ENCODE results near the gene RNASE8. TPM values are rescaled to one million over a fixed set of nuclear protein-coding genes. Genes with fewer than 3 reads are reported as not detected.

RNASE8 gene
- total RNA-seq, 2 donors from 2014 or later: not detected

DNA sequence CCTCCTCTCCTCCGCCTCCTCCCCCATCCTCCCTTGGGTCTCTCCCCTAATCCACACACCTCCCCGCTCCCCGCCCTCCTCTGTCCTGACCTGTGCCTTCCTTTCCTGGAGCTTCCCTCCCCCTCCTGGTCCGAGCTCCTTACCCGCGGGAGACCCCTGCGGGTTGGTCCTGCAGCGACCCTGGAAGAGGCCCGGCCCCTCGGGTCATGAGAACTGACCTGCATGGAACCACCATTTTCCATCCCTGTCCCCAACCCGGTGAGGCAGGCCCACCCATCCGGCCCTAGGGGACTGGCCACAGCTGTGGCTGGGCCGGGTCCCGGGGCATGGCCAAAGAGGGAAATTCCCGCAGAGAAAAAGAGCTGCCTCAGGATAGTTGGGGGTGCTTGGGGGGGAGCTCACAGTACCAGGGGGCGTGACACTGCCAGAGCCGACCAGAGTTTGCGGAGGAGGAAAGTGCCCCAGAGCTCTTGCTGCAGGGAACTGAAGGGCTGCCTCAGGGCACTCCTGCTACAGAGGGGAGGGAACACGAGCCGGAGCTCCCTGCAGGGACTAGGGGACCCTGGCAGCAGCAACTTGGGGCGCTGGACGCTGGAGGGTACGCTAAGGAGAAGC, 13.1 kb downstream of the RNASE8 start:
- H3K9ac ChIP-seq (ENCODE audit: extremely low read depth, low read length, poor library complexity, severe bottlenecking): peak overlapping the region; percentile 70

DNA sequence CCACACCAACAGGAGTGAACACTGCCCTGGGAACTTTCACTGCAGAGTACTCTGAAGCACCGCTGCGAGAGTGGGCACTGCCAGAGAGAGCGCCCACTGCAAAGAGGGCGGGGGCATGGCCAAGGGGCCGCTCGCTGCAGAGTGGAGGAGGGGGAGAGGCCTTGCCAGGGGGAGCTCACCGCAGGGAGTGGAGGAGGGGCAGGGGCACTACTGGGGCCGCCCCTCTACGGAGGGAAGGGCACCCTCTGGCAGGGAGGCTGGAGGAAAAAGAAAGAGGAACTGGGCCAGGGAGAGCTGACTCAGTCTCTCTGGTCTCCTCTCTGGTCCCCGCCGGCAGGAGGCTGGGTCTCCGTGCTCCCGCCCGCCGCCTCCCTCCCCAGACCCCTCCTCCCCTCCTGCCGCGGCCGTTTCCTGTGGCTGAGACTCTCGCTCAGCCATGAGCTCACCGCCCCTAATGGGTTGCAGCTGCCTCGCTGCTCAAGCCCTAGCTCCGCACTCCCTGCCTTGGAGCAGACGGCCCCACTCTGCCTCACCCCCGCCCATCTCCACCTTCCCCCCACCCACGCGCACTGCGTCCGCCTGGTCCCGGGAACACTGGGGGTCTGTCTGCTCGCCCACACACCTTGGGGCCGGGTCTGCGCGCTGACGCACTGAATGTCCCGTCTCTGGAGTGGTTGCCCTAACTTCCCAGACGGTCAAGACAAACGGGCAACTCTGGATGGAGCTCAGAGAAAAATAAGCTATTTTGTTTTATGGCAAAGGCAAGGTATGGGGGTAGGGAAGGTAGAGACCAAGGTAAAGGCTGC, 13.8 kb downstream of the RNASE8 start:
- Histone ChIP-seq H3K27ac (ENCODE audit: low read depth, low read length) (peak overlapping the region; percentile 94), H3K4me3 (ENCODE audit: low read length) (peak overlapping the region; percentile 93), H3K4me1 (ENCODE audit: control insufficient read depth, insufficient read depth, low read length) (peaks cover 4% of the 10 kb centered on the region), H3K9me3 (ENCODE audit: control insufficient read depth, low read length) (no peaks in the 10 kb centered on the region), H3K27me3 (ENCODE audit: control insufficient read depth, insufficient read depth, low read length, poor library complexity, severe bottlenecking) (no peaks in the 10 kb centered on the region), H3K9ac (ENCODE audit: extremely low read depth, low read length, poor library complexity, severe bottlenecking) (peak overlapping the region; percentile 70), H3K36me3 (ENCODE audit: control insufficient read depth, insufficient read depth, low read length) (peaks cover 38% of the 10 kb centered on the region)
- H3K4me1 Mint-ChIP-seq: peaks cover 16% of the 10 kb centered on the region
- peak; percentile 96 for DNase-seq
- H3K27me3 Mint-ChIP-seq (ENCODE audit: insufficient read depth): peaks cover 8% of the 10 kb centered on the region
- peak overlapping the region; percentile 86 for H3K4me3 Mint-ChIP-seq
- peak overlapping the region; percentile 95 for H3K27ac Mint-ChIP-seq
- 2% methylated on average over 19 to 37 of the region's 37 CpGs for WGBS, 2 experiments (ENCODE audit: insufficient coverage in 1 of 2, insufficient read length in 1 of 2)
- no peaks in the 10 kb centered on the region for H3K9me3 Mint-ChIP-seq
- H3K36me3 Mint-ChIP-seq (ENCODE audit: low read depth): peaks cover 32% of the 10 kb centered on the region
- TF ChIP-seq, protein P1, sequence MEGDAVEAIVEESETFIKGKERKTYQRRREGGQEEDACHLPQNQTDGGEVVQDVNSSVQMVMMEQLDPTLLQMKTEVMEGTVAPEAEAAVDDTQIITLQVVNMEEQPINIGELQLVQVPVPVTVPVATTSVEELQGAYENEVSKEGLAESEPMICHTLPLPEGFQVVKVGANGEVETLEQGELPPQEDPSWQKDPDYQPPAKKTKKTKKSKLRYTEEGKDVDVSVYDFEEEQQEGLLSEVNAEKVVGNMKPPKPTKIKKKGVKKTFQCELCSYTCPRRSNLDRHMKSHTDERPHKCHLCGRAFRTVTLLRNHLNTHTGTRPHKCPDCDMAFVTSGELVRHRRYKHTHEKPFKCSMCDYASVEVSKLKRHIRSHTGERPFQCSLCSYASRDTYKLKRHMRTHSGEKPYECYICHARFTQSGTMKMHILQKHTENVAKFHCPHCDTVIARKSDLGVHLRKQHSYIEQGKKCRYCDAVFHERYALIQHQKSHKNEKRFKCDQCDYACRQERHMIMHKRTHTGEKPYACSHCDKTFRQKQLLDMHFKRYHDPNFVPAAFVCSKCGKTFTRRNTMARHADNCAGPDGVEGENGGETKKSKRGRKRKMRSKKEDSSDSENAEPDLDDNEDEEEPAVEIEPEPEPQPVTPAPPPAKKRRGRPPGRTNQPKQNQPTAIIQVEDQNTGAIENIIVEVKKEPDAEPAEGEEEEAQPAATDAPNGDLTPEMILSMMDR (conservative IDR thresholded peaks at IDR 0.05): peak; percentile 31

More for the DNA sequence above, 13.1 kb downstream of the RNASE8 start:
- no peaks in the 10 kb centered on the region for H3K9me3 ChIP-seq (ENCODE audit: control insufficient read depth, low read length)
- no peaks in the 10 kb centered on the region for H3K27me3 ChIP-seq (ENCODE audit: control insufficient read depth, insufficient read depth, low read length, poor library complexity, severe bottlenecking)
- TF ChIP-seq, protein P1 (conservative IDR thresholded peaks at IDR 0.05): peak; percentile 45
- no peaks in the 10 kb centered on the region for H3K9me3 Mint-ChIP-seq
- H3K4me3 ChIP-seq (ENCODE audit: low read length): peak overlapping the region; percentile 93
- H3K4me1 ChIP-seq (ENCODE audit: control insufficient read depth, insufficient read depth, low read length): peaks cover 4% of the 10 kb centered on the region
- WGBS, 2 experiments (ENCODE audit: insufficient coverage in 1 of 2, insufficient read length in 1 of 2): 0 to 3% methylated on average over 6 to 23 of the region's 23 CpGs
- H3K4me1 Mint-ChIP-seq: peaks cover 16% of the 10 kb centered on the region
- peak; percentile 93 for DNase-seq
- H3K4me3 Mint-ChIP-seq: peak overlapping the region; percentile 86
- H3K36me3 Mint-ChIP-seq (ENCODE audit: low read depth): peaks cover 25% of the 10 kb centered on the region
- peaks cover 30% of the 10 kb centered on the region for H3K36me3 ChIP-seq (ENCODE audit: control insufficient read depth, insufficient read depth, low read length)
- peaks cover 8% of the 10 kb centered on the region for H3K27me3 Mint-ChIP-seq (ENCODE audit: insufficient read depth)
- H3K27ac Mint-ChIP-seq: peak overlapping the region; percentile 95
- peak overlapping the region; percentile 94 for H3K27ac ChIP-seq (ENCODE audit: low read depth, low read length)

DNA sequence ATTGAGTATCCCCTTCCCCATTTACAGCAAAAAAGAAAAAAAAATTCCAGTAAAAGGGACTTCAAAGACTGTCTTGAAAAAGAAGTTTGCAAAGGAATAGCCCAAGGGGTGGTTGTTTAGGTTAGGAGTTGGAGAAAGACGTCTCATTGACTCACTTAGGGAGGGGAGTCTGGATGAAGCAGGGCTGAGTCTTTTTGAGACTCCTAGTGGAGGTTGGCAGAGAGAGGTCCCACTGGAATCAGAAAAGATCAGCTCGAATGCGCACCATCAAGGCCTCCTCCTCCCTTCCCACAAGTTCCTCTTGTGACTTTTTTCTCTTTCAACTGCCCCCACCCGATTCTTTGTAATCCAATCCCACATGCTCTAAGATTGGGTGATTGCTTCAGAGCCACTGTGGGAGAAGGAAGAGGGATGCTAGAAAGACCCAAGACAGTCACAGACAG, 14.4 kb downstream of the RNASE8 start:
- DNase-seq: no peak
- H3K36me3 ChIP-seq (ENCODE audit: control insufficient read depth, insufficient read depth, low read length): peaks cover 42% of the 10 kb centered on the region
- H3K4me1 ChIP-seq (ENCODE audit: control insufficient read depth, insufficient read depth, low read length): peaks cover 4% of the 10 kb centered on the region
- 27 to 40% methylated on average over 3 to 4 of the region's 4 CpGs for WGBS, 2 experiments (ENCODE audit: insufficient coverage in 1 of 2, insufficient read length in 1 of 2)
- Mint-ChIP-seq H3K4me3 (peak overlapping the region; percentile 86), H3K36me3 (ENCODE audit: low read depth) (peaks cover 34% of the 10 kb centered on the region), H3K27me3 (ENCODE audit: insufficient read depth) (peaks cover 5% of the 10 kb centered on the region), H3K4me1 (peaks cover 16% of the 10 kb centered on the region), H3K27ac (peak overlapping the region; percentile 95), H3K9me3 (no peaks in the 10 kb centered on the region)
- H3K27ac ChIP-seq (ENCODE audit: low read depth, low read length): peak overlapping the region; percentile 94
- no peaks in the 10 kb centered on the region for H3K9me3 ChIP-seq (ENCODE audit: control insufficient read depth, low read length)
- TF ChIP-seq, protein P1 (conservative IDR thresholded peaks at IDR 0.05): peak; percentile 40
- no peaks in the 10 kb centered on the region for H3K27me3 ChIP-seq (ENCODE audit: control insufficient read depth, insufficient read depth, low read length, poor library complexity, severe bottlenecking)
- H3K4me3 ChIP-seq (ENCODE audit: low read length): peak overlapping the region; percentile 93
- peak overlapping the region; percentile 70 for H3K9ac ChIP-seq (ENCODE audit: extremely low read depth, low read length, poor library complexity, severe bottlenecking)

Measured in endodermal cell (in vitro differentiated cells).